HG02642 (cell line): ENCODE results near the gene NOP53.
"Not testable (repeated sequence)": the region's sequence is repeated elsewhere in the genome, so short reads cannot be mapped to it uniquely, and the experiment has no call there.

Source experiments
- ATAC-seq: cut with Tn5 transposase; IDR thresholded peaks from one replicate; pipeline ENCODE4 v1.9.1; 2021; ENCODE audit warnings: mild to moderate bottlenecking; ENCODE audit not compliant: unreplicated experiment, poor library complexity

NOP53 gene

GRCh38 chr19:47802521-47803043 is 57.2 kb downstream of the NOP53 start:
- no peak for ATAC-seq

DNA sequence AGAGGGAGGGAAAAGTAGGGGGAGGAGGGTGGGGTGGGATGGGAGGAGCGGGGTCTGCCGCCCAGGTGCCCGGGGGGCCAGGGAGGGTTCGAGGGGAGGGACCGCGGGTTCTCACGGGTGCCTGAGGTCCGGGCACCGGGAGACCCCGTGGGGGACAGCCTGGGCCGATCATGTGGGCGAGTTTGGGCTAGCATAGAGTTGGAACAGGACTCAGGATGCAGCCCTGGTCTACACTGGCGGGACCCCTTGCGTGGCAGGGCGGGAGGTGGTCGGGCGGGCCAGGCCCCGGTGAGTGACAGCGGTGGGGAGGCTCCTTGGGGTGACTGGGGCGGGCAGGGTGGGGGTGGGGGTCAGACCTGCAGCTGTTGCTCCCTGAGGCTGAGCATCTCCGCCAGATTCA is 57.8 kb downstream of the NOP53 start:
- not testable (repeated sequence) for ATAC-seq

GRCh38 chr19:47803671-47804070 is 58.3 kb downstream of the NOP53 start:
- ATAC-seq, result not testable (repeated sequence)

- ATAC-seq, result not testable (repeated sequence)
Observed at GRCh38 chr19:47804451-47804850, 59.1 kb downstream of the NOP53 start, which contains the start of gene TPRX1. TSS of gene TPRX1 (minus strand) at chr19:47804551. CDS start at chr19:47804539, 12 bp downstream.

DNA sequence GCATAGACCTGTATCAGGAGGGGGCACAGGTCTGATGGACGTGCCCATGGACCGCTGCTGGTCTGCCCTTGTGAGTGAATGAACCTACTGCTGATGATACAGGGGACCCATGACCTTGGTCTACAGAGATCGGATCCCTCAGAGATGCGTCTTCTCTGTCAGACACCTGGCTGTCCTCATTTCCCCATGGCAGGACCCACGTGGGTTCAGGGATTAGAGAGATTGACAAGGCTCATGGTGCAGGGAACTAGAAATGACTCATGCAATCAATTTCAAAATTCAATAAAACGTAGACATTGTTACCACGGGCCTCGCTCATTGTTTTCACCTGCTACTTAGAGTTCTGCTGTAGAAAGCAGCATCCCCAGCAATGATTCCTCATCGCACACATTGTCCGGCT is 60.0 kb downstream of the NOP53 start:
- ATAC-seq, result no peak

DNA sequence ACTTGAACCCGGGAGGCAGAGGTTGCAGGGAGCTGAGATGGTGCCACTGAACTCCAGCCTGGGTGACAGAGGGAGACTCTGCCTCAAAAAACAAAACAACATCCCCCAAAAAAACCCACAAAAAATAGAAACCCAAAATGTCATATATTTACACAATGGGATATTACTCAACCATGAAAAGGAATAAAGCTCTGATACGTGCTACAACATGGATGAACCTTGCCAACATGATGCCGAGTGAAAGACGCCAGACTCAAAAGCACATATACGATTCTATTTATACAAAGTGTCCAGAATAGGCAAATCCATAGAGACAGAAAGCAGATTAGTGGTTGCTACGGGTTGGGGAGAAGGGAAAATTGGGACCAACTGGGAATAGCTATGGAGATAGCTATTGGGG is 61.1 kb downstream of the NOP53 start:
- ATAC-seq, result no peak
